Mesodermal cell (in vitro differentiated cells): Measurements from ENCODE around the gene CNOT6.
"Not testable (repeated sequence)": the region's sequence is repeated elsewhere in the genome, so short reads cannot be mapped to it uniquely, and the experiment has no call there.

ENCODE experiments used
- H3K27ac ChIP-seq: 2 replicates; pipeline ENCODE4 v1.7.0; 2013; ENCODE audit warnings: mild to moderate bottlenecking, low read depth, low read length, moderate library complexity; ENCODE audit not compliant: severe bottlenecking
- H3K36me3 ChIP-seq: 2 replicates; pipeline ENCODE4 v1.7.1; 2013; ENCODE audit warnings: mild to moderate bottlenecking, low read length, moderate library complexity; ENCODE audit not compliant: control insufficient read depth, insufficient read depth
- H3K4me1 ChIP-seq: one replicate; pipeline ENCODE4 v1.7.1; 2013; ENCODE audit warnings: mild to moderate bottlenecking, low read length; ENCODE audit not compliant: insufficient read depth, control insufficient read depth, poor library complexity, severe bottlenecking
- H3K4me3 ChIP-seq: 2 replicates; pipeline ENCODE4 v1.7.0; 2013; ENCODE audit warnings: low read length, control low read depth, mild to moderate bottlenecking; ENCODE audit not compliant: insufficient read depth, poor library complexity, severe bottlenecking; ENCODE audit errors: extremely low read depth
- H3K9me3 ChIP-seq: 2 replicates; pipeline ENCODE4 v1.7.1; 2013; ENCODE audit warnings: mild to moderate bottlenecking, low read length, moderate library complexity; ENCODE audit not compliant: control insufficient read depth
- WGBS, 2 experiments: methylation state at CpG; one replicate each; pipeline ENCODE4 v1.1.5; 2013; ENCODE audit warnings: missing lambda C conversion rate in 2 of 2; ENCODE audit not compliant: insufficient coverage in 2 of 2; 5-methylcytosine and 5-hydroxymethylcytosine counted together

Gene CNOT6

GRCh38 chr5:180471866-180472265 is 22.3 kb upstream of the CNOT6 start:
- WGBS, 2 experiments, result 76 to 83% methylated on average over 4 of the region's 7 CpGs
- Histone ChIP-seq H3K27ac (no peak overlapping the region), H3K4me1 (no peaks in the 10 kb centered on the region), H3K9me3 (no peaks in the 10 kb centered on the region), H3K4me3 (no peak overlapping the region), H3K36me3 (no peaks in the 10 kb centered on the region)

- no peak overlapping the region for H3K27ac ChIP-seq
- 100% methylated on average over 1 to 2 of the region's 4 CpGs for WGBS, 2 experiments
- H3K4me1 ChIP-seq, result no peaks in the 10 kb centered on the region
- H3K4me3 ChIP-seq, result no peak overlapping the region
- H3K9me3 ChIP-seq, result no peaks in the 10 kb centered on the region
- H3K36me3 ChIP-seq, result no peaks in the 10 kb centered on the region
Observed at GRCh38 chr5:180472269-180472668, 21.9 kb upstream of the CNOT6 start.

- not testable (repeated sequence) for H3K9me3 ChIP-seq, H3K4me3 ChIP-seq, H3K4me1 ChIP-seq, H3K36me3 ChIP-seq, H3K27ac ChIP-seq
- WGBS, 2 experiments, result 87 to 95% methylated on average over 2 to 7 of the region's 8 CpGs
Observed at GRCh38 chr5:180473386-180473785, 20.8 kb upstream of the CNOT6 start.

GRCh38 chr5:180474569-180474968 is 19.6 kb upstream of the CNOT6 start:
- Histone ChIP-seq H3K27ac (no peak overlapping the region), H3K9me3 (no peaks in the 10 kb centered on the region), H3K36me3 (no peaks in the 10 kb centered on the region), H3K4me3 (no peak overlapping the region), H3K4me1 (no peaks in the 10 kb centered on the region)
- WGBS, 2 experiments, result 86 to 91% methylated on average over 10 of the region's 11 CpGs

- H3K4me1 ChIP-seq, H3K36me3 ChIP-seq, H3K27ac ChIP-seq, H3K4me3 ChIP-seq, H3K9me3 ChIP-seq: not testable (repeated sequence)
- 94 to 95% methylated on average over 17 of the region's 20 CpGs for WGBS, 2 experiments
Observed at GRCh38 chr5:180475969-180476524, 18.1 kb upstream of the CNOT6 start.

GRCh38 chr5:180484813-180485212 is 9.4 kb upstream of the CNOT6 start:
- Histone ChIP-seq H3K4me3 (no peak overlapping the region), H3K4me1 (no peaks in the 10 kb centered on the region), H3K27ac (no peak overlapping the region), H3K9me3 (peaks cover 5% of the 10 kb centered on the region), H3K36me3 (no peaks in the 10 kb centered on the region)
- 78 to 90% methylated on average over 3 of the region's 7 CpGs for WGBS, 2 experiments

GRCh38 chr5:180486636-180487149 is 7.5 kb upstream of the CNOT6 start:
- Histone ChIP-seq H3K27ac (no peak overlapping the region), H3K4me3 (no peak overlapping the region), H3K9me3 (peaks cover 5% of the 10 kb centered on the region), H3K36me3 (no peaks in the 10 kb centered on the region), H3K4me1 (no peaks in the 10 kb centered on the region)
- WGBS, 2 experiments, result 91 to 92% methylated on average over 8 to 9 of the region's 9 CpGs

- no peaks in the 10 kb centered on the region for H3K4me1 ChIP-seq
- WGBS, 2 experiments, result 92 to 97% methylated on average over 5 of the region's 5 CpGs
- no peak overlapping the region for H3K27ac ChIP-seq
- no peaks in the 10 kb centered on the region for H3K36me3 ChIP-seq
- H3K4me3 ChIP-seq, result no peak overlapping the region
- peaks cover 5% of the 10 kb centered on the region for H3K9me3 ChIP-seq
Observed at GRCh38 chr5:180487556-180487955, 6.6 kb upstream of the CNOT6 start.

- WGBS, 2 experiments, result 50 to 59% methylated on average over 6 to 7 of the region's 7 CpGs
- peaks cover 8% of the 10 kb centered on the region for H3K36me3 ChIP-seq
- no peaks in the 10 kb centered on the region for H3K4me1 ChIP-seq
- H3K27ac ChIP-seq, result no peak overlapping the region
- peaks cover 11% of the 10 kb centered on the region for H3K9me3 ChIP-seq
- no peak overlapping the region for H3K4me3 ChIP-seq
Observed at GRCh38 chr5:180491496-180491895, 2.7 kb upstream of the CNOT6 start.

GRCh38 chr5:180492226-180492903 is 1.8 kb upstream of the CNOT6 start:
- no peak overlapping the region for H3K27ac ChIP-seq
- WGBS, 2 experiments, result 95 to 99% methylated on average over 9 to 10 of the region's 11 CpGs
- H3K4me3 ChIP-seq, result no peak overlapping the region
- peaks cover 11% of the 10 kb centered on the region for H3K9me3 ChIP-seq
- no peaks in the 10 kb centered on the region for H3K4me1 ChIP-seq
- H3K36me3 ChIP-seq, result peaks cover 14% of the 10 kb centered on the region

- Histone ChIP-seq H3K27ac (peak overlapping the region; percentile 96), H3K9me3 (peaks cover 6% of the 10 kb centered on the region), H3K36me3 (peaks cover 32% of the 10 kb centered on the region), H3K4me3 (peak overlapping the region; percentile 86), H3K4me1 (no peaks in the 10 kb centered on the region)
- 0% methylated on average over 44 to 48 of the region's 92 CpGs for WGBS, 2 experiments
Observed at GRCh38 chr5:180494510-180495181, 467 bp downstream of the CNOT6 start.
